GM12874 (cell line): ENCODE data around the gene DGKD.

Source experiments
- CTCF ChIP-seq: IDR thresholded peaks from 2 replicates; pipeline ENCODE4 v1.5.1; 2011; ENCODE audit warnings: low read depth, mild to moderate bottlenecking, control low read depth, low read length, moderate library complexity; ENCODE audit not compliant: insufficient read depth

DGKD gene

GRCh38 chr2:233372855-233373254 is 18.6 kb downstream of the DGKD start:
- no peak for TF ChIP-seq CTCF

GRCh38 chr2:233373316-233373715 is 19.0 kb downstream of the DGKD start:
- TF ChIP-seq CTCF: no peak

GRCh38 chr2:233375490-233376314 is 21.4 kb downstream of the DGKD start:
- no peak for TF ChIP-seq CTCF

- no peak for TF ChIP-seq CTCF
These were observed 24.7 kb downstream of the DGKD start for GRCh38 chr2:233379034-233379433.

- no peak for TF ChIP-seq CTCF
These were observed 25.1 kb downstream of the DGKD start for GRCh38 chr2:233379441-233379840.

- no peak for TF ChIP-seq CTCF
These were observed 26.0 kb downstream of the DGKD start for GRCh38 chr2:233380132-233380895.

- TF ChIP-seq CTCF: no peak
These were observed 26.8 kb downstream of the DGKD start for GRCh38 chr2:233380995-233381637.
